K562 (cell line): Measurements from ENCODE around the gene PIAS3. TPM values are rescaled to one million over a fixed set of nuclear protein-coding genes. Genes with fewer than 3 reads are reported as not detected.
A peak's percentile ranks its signal among the peaks of the same experiment; 100 is the strongest.

Experiments used
- ATAC-seq: fragments of 200-7000 bp; cut with Tn5 transposase; 3 replicates; pipeline ENCODE4 v1.9.1; 2020; ENCODE audit warnings: moderate library complexity
- BruUV-seq: library from RNA; stranded (reverse); fragments of 400-500 nt; replicated peaks from 2 replicates; lab custom pipeline; 2021; lab: Mats Ljungman, UMichigan
- CTCF ChIA-PET: fragments of 300-600 bp; formaldehyde crosslinking; extraction: SDS; loops from one replicate; lab custom pipeline; 2021; ENCODE audit warnings: low intra/inter-chr PET ratio; lab: Yijun Ruan, JAX
- POLR2A ChIA-PET: fragments of 300-600, 350-650 bp; sonication (Branson Sonifier 250); formaldehyde crosslinking; extraction: SDS; loops from one replicate; lab custom pipeline; 2021; ENCODE audit warnings: antibody characterized with exemption, inconsistent platforms; lab: Yijun Ruan, JAX
- DNase-seq, 4 experiments: peaks; one replicate each; pipeline versions ENCODE4 v3.0.0 to v3.0.0-alpha.2; 2011 to 2018; ENCODE audit warnings: low spot score in 3 of 4, mixed read lengths in 3 of 4; ENCODE audit errors: extremely low read depth in 1 of 4
- FAIRE-seq: peaks from 2 replicates; lab custom pipeline; 2011; peaks lifted over from hg19 to GRCh38; lab: Jason Lieb, UNC
- H2AFZ ChIP-seq: 2 replicates; pipeline ENCODE4 v1.6.0; 2011; ENCODE audit warnings: low read depth, low read length, control low read depth, inconsistent platforms
- H3K27ac ChIP-seq: fragments of 200-600 bp; 3 replicates; pipeline ENCODE4 v1.8.0; 2011; ENCODE audit warnings: low read depth, mild to moderate bottlenecking, control low read depth, inconsistent platforms, low read length, moderate library complexity, mixed read lengths; ENCODE audit errors: extremely low read depth
- H3K27me3 ChIP-seq, 2 experiments: fragments of 300-600 bp in 1 of 2; 2 replicates in 1 of 2; 3 replicates in 1 of 2; pipeline versions ENCODE4 v1.6.0 to v1.8.0; 2011; ENCODE audit warnings: inconsistent platforms in 2 of 2, low read length in 2 of 2, mild to moderate bottlenecking in 1 of 2, mixed read lengths in 1 of 2, moderate library complexity in 1 of 2; ENCODE audit not compliant: control insufficient read depth in 2 of 2, insufficient read depth in 2 of 2
- H3K36me3 ChIP-seq: fragments of 300-600 bp; 3 replicates; pipeline ENCODE4 v1.8.0; 2011; ENCODE audit warnings: mild to moderate bottlenecking, low read length, inconsistent platforms; ENCODE audit not compliant: control insufficient read depth, insufficient read depth
- H3K4me1 ChIP-seq, 2 experiments: fragments of 200-600 bp in 1 of 2; replicated peaks in 1 of 2; 2 replicates in 1 of 2; 3 replicates in 1 of 2; pipeline versions ENCODE4 v1.5.1 to v1.8.0; 2011; ENCODE audit warnings: inconsistent platforms in 2 of 2, low read length in 2 of 2, mild to moderate bottlenecking in 1 of 2, mixed read lengths in 1 of 2, moderate library complexity in 1 of 2; ENCODE audit not compliant: control insufficient read depth in 2 of 2, insufficient read depth in 2 of 2
- H3K4me2 ChIP-seq: 2 replicates; pipeline ENCODE4 v1.6.1; 2011; ENCODE audit warnings: low read length, control low read depth, inconsistent platforms, mixed read lengths; ENCODE audit not compliant: insufficient read depth
- H3K4me3 ChIP-seq: fragments of 200-600 bp; sonication (generic), shearing (Covaris generic); 2 replicates; pipeline ENCODE4 v1.5.1; 2016; ENCODE audit warnings: control low read depth, inconsistent platforms
- H3K79me2 ChIP-seq: fragments of 200-600 bp; 3 replicates; pipeline ENCODE4 v1.8.0; 2011; ENCODE audit warnings: low read length, inconsistent platforms; ENCODE audit not compliant: control insufficient read depth, insufficient read depth
- H3K9ac ChIP-seq, 2 experiments: 2 replicates each; pipeline versions ENCODE4 v1.6.0 to v1.6.1; 2011; ENCODE audit warnings: low read depth in 2 of 2, low read length in 2 of 2, control low read depth in 1 of 2, inconsistent platforms in 1 of 2, mild to moderate bottlenecking in 1 of 2, mixed read lengths in 1 of 2; ENCODE audit not compliant: insufficient read depth in 1 of 2
- H3K9me1 ChIP-seq: one replicate; pipeline ENCODE4 v1.6.0; 2011; ENCODE audit warnings: inconsistent platforms, mild to moderate bottlenecking, low read length, moderate library complexity; ENCODE audit not compliant: control insufficient read depth, insufficient read depth
- H3K9me3 ChIP-seq: replicated peaks from 2 replicates; pipeline ENCODE4 v1.5.1; 2011; ENCODE audit warnings: low read depth, low read length, inconsistent platforms; ENCODE audit not compliant: control insufficient read depth, insufficient read depth
- H4K20me1 ChIP-seq: replicated peaks from 2 replicates; pipeline ENCODE4 v1.6.1; 2011; ENCODE audit warnings: low read length, inconsistent platforms, mixed read lengths; ENCODE audit not compliant: control insufficient read depth, insufficient read depth
- ERF ChIP-seq: fragments of 450-650 bp; formaldehyde crosslinking; IDR thresholded peaks from 2 replicates; pipeline ENCODE4 v1.4.0; 2020; ENCODE audit warnings: mild to moderate bottlenecking, mixed read lengths
- HMG20A ChIP-seq: fragments of 450-650 bp; formaldehyde crosslinking; conservative IDR thresholded peaks from 2 replicates; pipeline ENCODE4 v1.4.0; 2020; ENCODE audit warnings: mild to moderate bottlenecking, mixed read lengths
- PHF21A ChIP-seq: fragments of 450-650 bp; IDR thresholded peaks from 2 replicates; pipeline ENCODE4 v1.6.1; 2017; ENCODE audit warnings: low read depth, borderline replicate concordance
- PYGO2 ChIP-seq: fragments of 450-650 bp; IDR thresholded peaks from 2 replicates; pipeline ENCODE4 v1.6.1; 2016; ENCODE audit warnings: mild to moderate bottlenecking, missing genetic modification characterization, moderate library complexity, missing compliant biosample characterization
- SREBF1 ChIP-seq: fragments of 150-350 bp; IDR thresholded peaks from 2 replicates; pipeline ENCODE4 v1.6.1; 2014; ENCODE audit warnings: antibody characterized with exemption, low read depth, low read length, borderline replicate concordance
- ZKSCAN1 ChIP-seq: fragments of 150-350 bp; IDR thresholded peaks from 2 replicates; pipeline ENCODE4 v1.6.1; 2016; ENCODE audit warnings: low read depth, low read length
- WGBS: fragments of 100-300 bp; shearing (Covaris generic); methylation state at CpG from one replicate; pipeline ENCODE4 v1.1.6; 2016; ENCODE audit warnings: low coverage, mixed read lengths; ENCODE audit not compliant: insufficient coverage; ENCODE audit errors: missing lambda C conversion rate; 5-methylcytosine and 5-hydroxymethylcytosine counted together
- in situ Hi-C: fragments of 300-500 bp; cut with MboI; formaldehyde crosslinking; loops from 4 replicates; pipeline ENCODE4 v1.15.0; 2018; ENCODE audit warnings: inconsistent platforms, mixed read lengths
- intact Hi-C: fragments of 100-400 bp; cut with micrococcal nuclease; formaldehyde crosslinking; loops from 2 replicates; pipeline ENCODE4 v1.14.2; 2022
- polyA plus RNA-seq, 8 experiments: library from polyadenylated mRNA; depleted of rRNA in 4 of 8; stranded (reverse) in 5 of 8; unstranded in 3 of 8; fragments of >200 nt; fragmentation: Nextera tagmentation in 2 of 8; fragmentation: Illumina TruSeq in 1 of 8; extraction: Ambion mirVana in 2 of 8; extraction: Trizol in 1 of 8; gene quantifications; 2 replicates each; pipeline versions ENCODE4 v1.2.1 to v1.2.3, GENCODE V29; 2011 to 2014; ENCODE audit warnings: inconsistent platforms in 1 of 8, missing spikeins in 1 of 8
- total RNA-seq, 7 experiments: library from RNA; depleted of rRNA in 6 of 7; stranded (reverse); fragments of >200 nt in 6 of 7; fragmentation: Illumina TruSeq in 2 of 7; extraction: Trizol in 2 of 7; gene quantifications; 2 replicates each; pipeline versions ENCODE4 v1.2.1 to v1.2.3, GENCODE V29; 2011 to 2021; ENCODE audit warnings: low replicate concordance in 1 of 7
- TF ChIP-seq, protein P1 (sequence below), 3 experiments: IDR thresholded peaks in 2 of 3; conservative IDR thresholded peaks in 1 of 3; 2 replicates each; pipeline ENCODE4 v1.5.1; 2011 to 2012; ENCODE audit warnings: low read length in 3 of 3, mild to moderate bottlenecking in 3 of 3, control low read depth in 2 of 3, improper control_type of control experiment in 1 of 3, inconsistent platforms in 1 of 3, low read depth in 1 of 3, mixed read lengths in 1 of 3, moderate library complexity in 1 of 3; ENCODE audit not compliant: insufficient read depth in 2 of 3

The PIAS3 gene
- total and polyA plus RNA-seq, 9 of the 15 experiments (the other 6 are each of a cell fraction or from before 2014, with no cell fraction given), result 1.1 to 25.6 (median 7.9) TPM

DNA sequence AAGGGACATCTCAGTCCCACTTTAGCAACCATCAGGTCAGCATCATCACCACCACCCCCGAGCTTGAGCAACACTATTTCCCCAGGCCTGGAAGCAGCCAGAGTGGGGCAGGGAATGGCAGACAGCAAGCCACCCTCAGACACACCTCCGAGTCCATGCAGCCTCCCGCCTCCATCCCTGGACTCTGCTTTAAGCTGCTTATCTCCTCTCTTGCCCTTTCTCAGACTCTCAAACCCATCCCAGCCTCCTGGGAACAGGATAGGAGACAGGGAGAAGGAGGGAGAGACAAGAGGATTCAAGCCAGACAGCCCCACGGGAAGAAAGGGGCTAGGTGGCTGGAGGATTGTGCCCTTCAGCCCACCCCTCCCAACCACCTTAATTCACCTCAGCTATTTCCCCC lies 1.7 kb downstream of the PIAS3 start:
- no peak overlapping the region for H3K4me2 ChIP-seq
- no peak overlapping the region for H3K4me3 ChIP-seq
- H2AFZ ChIP-seq, result no peak overlapping the region
- no peak for DNase-seq
- H3K27ac ChIP-seq, result no peak overlapping the region
- ATAC-seq, result no peak
- no peak overlapping the region for H3K9ac ChIP-seq
- in situ Hi-C loops, result no loop called here
- CTCF ChIA-PET, result no interaction called here
- FAIRE-seq, result no peak
- no peaks in the 10 kb centered on the region for H3K27me3 ChIP-seq
- H3K79me2 ChIP-seq, result peaks cover 13% of the 10 kb centered on the region
- intact Hi-C loops, result no loop called here
- TF ChIP-seq HMG20A (CRISPR knock-in tag) (no peak), ERF (CRISPR knock-in tag) (no peak), SREBF1 (no peak), PYGO2 (tag) (no peak)
- WGBS, result 67% methylated on average over 4 of the region's 4 CpGs
- peaks cover 6% of the 10 kb centered on the region; the same call in 1 of the 2 replicates for H3K9me3 ChIP-seq
- peaks cover 36% of the 10 kb centered on the region; the same call in 2 of the 3 replicates for H3K36me3 ChIP-seq
- H3K9me1 ChIP-seq, result no peaks in the 10 kb centered on the region
- no peaks in the 10 kb centered on the region for H4K20me1 ChIP-seq
- POLR2A ChIA-PET, result interaction anchor here (1.0 to 1.6 kb wide), 4 partner anchors 12 to 66 kb away, joined by 3 to 5 read pairs (median 4); partner anchors contain the start of genes NUDT17, POLR3C and RNF115
- BruUV-seq, result no TSS peak
- peaks cover 10 to 18% of the 10 kb centered on the region in 2 experiments; a peak in 4 of 5 replicates for H3K4me1 ChIP-seq

DNA sequence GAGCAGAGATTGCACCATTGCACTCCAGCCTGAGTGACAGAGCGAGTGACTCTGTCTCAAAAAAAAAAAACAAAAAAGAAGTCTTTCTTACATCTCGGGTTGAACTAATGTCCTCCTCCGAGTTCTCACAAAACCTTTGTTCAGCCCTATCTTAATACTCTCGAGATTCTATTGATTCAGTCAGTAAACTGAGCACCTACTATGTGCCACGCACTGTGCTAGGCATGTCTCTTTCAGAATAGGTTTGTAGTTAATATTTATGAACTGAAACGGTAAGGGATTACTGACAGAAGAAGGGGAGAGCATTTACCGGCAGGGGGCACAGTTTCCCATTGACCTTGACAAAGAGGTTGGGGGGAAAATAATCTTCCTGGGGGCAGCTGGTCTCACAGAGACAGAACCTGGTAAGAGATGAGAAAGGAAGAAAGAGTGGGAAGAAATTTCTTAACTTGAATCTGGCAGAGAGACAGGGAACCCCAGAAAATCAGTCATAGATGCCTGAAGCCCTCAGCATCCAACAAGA lies 3.4 kb downstream of the PIAS3 start:
- in situ Hi-C loops (no loop called here), intact Hi-C loops (no loop called here)
- Histone ChIP-seq H3K4me1 (peaks cover 10 to 17% of the 10 kb centered on the region in 2 experiments; a peak in 4 of 5 replicates), H3K36me3 (peaks cover 47% of the 10 kb centered on the region; the same call in 2 of the 3 replicates), H3K9me3 (peaks cover 6% of the 10 kb centered on the region; the same call in 1 of the 2 replicates), H3K27me3 (no peaks in the 10 kb centered on the region), H3K9me1 (no peaks in the 10 kb centered on the region), H3K4me3 (no peak overlapping the region), H3K79me2 (peaks cover 13% of the 10 kb centered on the region), H4K20me1 (no peaks in the 10 kb centered on the region), H2AFZ (no peak overlapping the region), H3K4me2 (no peak overlapping the region), H3K9ac (no peak overlapping the region), H3K27ac (no peak overlapping the region)
- BruUV-seq, result no TSS peak
- FAIRE-seq (no peak), DNase-seq (no peak), ATAC-seq (no peak)
- CTCF ChIA-PET, result interaction anchor here (0.7 kb wide), 1 partner anchor 10 kb away, joined by 4 read pairs; no protein-coding TSS in a partner anchor
- 59% methylated on average over 7 of the region's 7 CpGs for WGBS
- TF ChIP-seq PHF21A, result no peak
- peak; percentile 79 for TF ChIP-seq ZKSCAN1
- TF ChIP-seq, protein P1, sequence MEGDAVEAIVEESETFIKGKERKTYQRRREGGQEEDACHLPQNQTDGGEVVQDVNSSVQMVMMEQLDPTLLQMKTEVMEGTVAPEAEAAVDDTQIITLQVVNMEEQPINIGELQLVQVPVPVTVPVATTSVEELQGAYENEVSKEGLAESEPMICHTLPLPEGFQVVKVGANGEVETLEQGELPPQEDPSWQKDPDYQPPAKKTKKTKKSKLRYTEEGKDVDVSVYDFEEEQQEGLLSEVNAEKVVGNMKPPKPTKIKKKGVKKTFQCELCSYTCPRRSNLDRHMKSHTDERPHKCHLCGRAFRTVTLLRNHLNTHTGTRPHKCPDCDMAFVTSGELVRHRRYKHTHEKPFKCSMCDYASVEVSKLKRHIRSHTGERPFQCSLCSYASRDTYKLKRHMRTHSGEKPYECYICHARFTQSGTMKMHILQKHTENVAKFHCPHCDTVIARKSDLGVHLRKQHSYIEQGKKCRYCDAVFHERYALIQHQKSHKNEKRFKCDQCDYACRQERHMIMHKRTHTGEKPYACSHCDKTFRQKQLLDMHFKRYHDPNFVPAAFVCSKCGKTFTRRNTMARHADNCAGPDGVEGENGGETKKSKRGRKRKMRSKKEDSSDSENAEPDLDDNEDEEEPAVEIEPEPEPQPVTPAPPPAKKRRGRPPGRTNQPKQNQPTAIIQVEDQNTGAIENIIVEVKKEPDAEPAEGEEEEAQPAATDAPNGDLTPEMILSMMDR (IDR thresholded peaks at IDR 0.05 in 2 of 3, conservative IDR thresholded peaks at IDR 0.05 in 1 of 3; ENCODE audit: insufficient read depth in 2 of 3, low read depth in 1 of 3, low read length in 3 of 3), result peak in 2 of 3 experiments; percentile 29 to 39; a peak in 4 of 6 replicates
- POLR2A ChIA-PET, result no interaction called here
